ENCODE results near the gene LMTK2. TPM values are rescaled to one million over a fixed set of nuclear protein-coding genes. Genes with fewer than 3 reads are reported as not detected.

Gene LMTK2
- total and polyA plus RNA-seq, 3 donors from 2014 or later, result 16.1 to 36.1 (median 35.5) TPM

DNA sequence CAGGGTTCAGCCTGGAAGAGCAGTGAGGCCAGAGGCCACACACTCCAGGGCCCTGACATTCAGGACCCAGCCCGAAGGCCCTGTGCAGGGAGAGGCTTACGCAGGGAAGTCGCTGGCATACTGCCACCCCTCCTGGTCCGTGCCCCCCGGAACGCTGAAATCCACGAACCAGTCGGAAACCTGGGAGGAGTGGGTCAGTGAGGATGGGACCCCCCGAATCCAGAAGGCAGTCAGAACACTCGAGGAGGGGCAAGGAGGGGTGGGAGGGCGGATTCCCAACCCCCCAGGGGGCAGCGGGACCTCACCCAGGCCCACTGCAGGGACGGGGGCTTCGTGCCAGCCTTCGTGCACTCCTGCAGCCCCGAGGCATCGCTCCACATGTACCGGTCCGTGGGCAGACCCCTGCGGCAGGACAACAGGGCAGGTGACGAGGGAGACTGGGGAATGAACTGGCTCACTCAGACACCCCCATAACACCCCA is 118.1 kb downstream of the LMTK2 start:
- Histone ChIP-seq H3K9me3 (no peaks in the 10 kb centered on the region), H3K36me3 (ENCODE audit: low read depth, missing control alignments) (no peaks in the 10 kb centered on the region), H3K4me1 (no peaks in the 10 kb centered on the region), H3K27ac (no peak overlapping the region), H3K4me3 (no peak overlapping the region), H3K27me3 (no peaks in the 10 kb centered on the region)
- no peak for TF ChIP-seq POLR2A (IDR thresholded peaks at IDR 0.05)
- TF ChIP-seq, protein P1, sequence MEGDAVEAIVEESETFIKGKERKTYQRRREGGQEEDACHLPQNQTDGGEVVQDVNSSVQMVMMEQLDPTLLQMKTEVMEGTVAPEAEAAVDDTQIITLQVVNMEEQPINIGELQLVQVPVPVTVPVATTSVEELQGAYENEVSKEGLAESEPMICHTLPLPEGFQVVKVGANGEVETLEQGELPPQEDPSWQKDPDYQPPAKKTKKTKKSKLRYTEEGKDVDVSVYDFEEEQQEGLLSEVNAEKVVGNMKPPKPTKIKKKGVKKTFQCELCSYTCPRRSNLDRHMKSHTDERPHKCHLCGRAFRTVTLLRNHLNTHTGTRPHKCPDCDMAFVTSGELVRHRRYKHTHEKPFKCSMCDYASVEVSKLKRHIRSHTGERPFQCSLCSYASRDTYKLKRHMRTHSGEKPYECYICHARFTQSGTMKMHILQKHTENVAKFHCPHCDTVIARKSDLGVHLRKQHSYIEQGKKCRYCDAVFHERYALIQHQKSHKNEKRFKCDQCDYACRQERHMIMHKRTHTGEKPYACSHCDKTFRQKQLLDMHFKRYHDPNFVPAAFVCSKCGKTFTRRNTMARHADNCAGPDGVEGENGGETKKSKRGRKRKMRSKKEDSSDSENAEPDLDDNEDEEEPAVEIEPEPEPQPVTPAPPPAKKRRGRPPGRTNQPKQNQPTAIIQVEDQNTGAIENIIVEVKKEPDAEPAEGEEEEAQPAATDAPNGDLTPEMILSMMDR (IDR thresholded peaks at IDR 0.05), result no peak
- intact Hi-C loops (cut with DNase I; ENCODE audit: low total_unique reads), result no loop called here
- DNase-seq, result no peak
- WGBS, 2 donors, result 94 to 97% methylated on average over 16 to 20 of the region's 21 CpGs

DNA sequence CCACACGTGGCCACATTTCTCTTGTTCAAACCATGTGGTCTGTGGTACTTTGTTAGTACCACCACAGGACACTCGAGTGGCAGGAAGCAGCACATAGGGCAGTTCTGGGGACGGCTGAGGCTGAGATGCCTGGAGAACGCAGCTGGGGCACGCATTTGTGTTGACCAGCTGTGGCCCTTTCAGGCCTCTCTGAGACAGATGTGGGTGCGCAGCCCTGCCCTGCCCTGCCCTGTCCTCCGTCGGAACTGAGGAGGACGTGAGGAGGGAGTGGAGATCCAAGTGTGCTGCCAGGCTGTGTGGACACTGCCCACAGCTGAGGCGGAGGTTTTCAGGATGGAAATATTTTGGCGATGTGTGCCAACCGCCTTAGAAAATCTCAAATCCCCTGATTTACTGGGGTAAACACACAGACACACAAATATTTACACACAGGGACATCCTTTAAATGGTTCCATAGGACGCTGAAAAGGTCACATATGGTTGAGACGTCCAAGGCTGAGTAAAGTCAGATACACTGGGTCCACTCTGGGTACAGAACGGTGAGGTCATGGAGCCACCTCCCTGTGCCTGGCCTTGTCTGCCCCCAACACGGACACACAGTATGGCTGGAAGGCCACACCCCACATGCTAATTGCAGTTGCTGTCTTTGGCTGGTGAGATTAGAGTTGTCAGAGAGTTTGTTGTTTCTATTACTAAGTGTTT is 119.4 kb downstream of the LMTK2 start:
- no peak overlapping the region for H3K27ac ChIP-seq
- no peak overlapping the region for H3K4me3 ChIP-seq
- no peaks in the 10 kb centered on the region for H3K4me1 ChIP-seq
- no peaks in the 10 kb centered on the region for H3K36me3 ChIP-seq (ENCODE audit: low read depth, missing control alignments)
- no peak for DNase-seq
- 89 to 92% methylated on average over 14 to 16 of the region's 16 CpGs for WGBS, 2 donors
- H3K27me3 ChIP-seq, result no peaks in the 10 kb centered on the region
- no peaks in the 10 kb centered on the region for H3K9me3 ChIP-seq
- TF ChIP-seq POLR2A (IDR thresholded peaks at IDR 0.05), result no peak
- intact Hi-C loops (cut with DNase I; ENCODE audit: low total_unique reads), result no loop called here

DNA sequence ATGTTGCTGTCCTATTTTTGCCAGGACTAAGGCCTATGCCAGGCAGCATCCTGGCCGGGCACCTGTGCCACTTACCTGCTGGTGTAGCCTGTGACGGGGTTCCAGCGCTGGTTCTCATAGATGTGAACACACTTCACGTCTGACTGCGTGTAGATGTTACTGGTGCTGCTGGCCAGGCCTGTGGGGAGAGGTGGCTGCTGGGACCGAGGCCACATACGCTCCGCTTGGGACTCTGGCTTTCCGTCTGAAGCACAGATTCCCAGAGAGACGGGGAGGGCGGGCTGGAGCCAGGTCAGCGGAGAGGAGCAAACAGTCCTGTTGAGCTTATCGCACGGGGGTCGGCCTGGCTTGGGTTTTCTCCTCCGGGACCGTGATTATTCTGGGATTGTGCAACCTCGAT is 121.3 kb downstream of the LMTK2 start:
- Histone ChIP-seq H3K4me3 (no peak overlapping the region), H3K27me3 (no peaks in the 10 kb centered on the region), H3K36me3 (ENCODE audit: low read depth, missing control alignments) (no peaks in the 10 kb centered on the region), H3K9me3 (no peaks in the 10 kb centered on the region), H3K4me1 (no peaks in the 10 kb centered on the region), H3K27ac (no peak overlapping the region)
- 93 to 95% methylated on average over 18 of the region's 18 CpGs for WGBS, 2 donors
- intact Hi-C loops (cut with DNase I; ENCODE audit: low total_unique reads), result no loop called here
- no peak for DNase-seq
- TF ChIP-seq POLR2A (IDR thresholded peaks at IDR 0.05), result no peak
- TF ChIP-seq, protein P1 (IDR thresholded peaks at IDR 0.05), result no peak

DNA sequence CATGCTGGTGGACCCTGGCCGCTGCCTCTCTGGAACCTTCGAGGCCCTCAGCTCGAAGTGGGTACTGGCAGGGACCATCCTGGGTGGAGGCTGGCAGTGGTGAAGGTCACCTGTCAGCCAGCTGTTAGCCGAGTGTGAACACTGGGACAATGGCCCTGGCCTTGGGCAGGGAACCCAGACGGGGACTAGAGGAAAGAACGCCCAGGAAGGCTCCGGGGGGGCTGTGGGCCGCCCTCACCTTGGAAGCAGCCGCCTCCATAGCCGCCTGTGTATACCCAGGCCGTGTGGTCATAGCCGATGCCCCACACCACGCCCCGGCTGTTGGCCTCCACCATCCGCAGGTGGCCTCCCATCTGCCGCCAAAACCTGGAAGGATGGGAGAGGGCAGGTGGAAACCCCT is 122.1 kb downstream of the LMTK2 start:
- DNase-seq, result no peak
- no peaks in the 10 kb centered on the region for H3K27me3 ChIP-seq
- WGBS, 2 donors, result 80 to 85% methylated on average over 2 to 16 of the region's 16 CpGs
- no peaks in the 10 kb centered on the region for H3K36me3 ChIP-seq (ENCODE audit: low read depth, missing control alignments)
- intact Hi-C loops (cut with DNase I; ENCODE audit: low total_unique reads), result no loop called here
- no peak overlapping the region for H3K4me3 ChIP-seq
- H3K27ac ChIP-seq, result no peak overlapping the region
- no peaks in the 10 kb centered on the region for H3K9me3 ChIP-seq
- H3K4me1 ChIP-seq, result no peaks in the 10 kb centered on the region
- TF ChIP-seq, protein P1 (IDR thresholded peaks at IDR 0.05), result no peak
- no peak for TF ChIP-seq POLR2A (IDR thresholded peaks at IDR 0.05)

DNA sequence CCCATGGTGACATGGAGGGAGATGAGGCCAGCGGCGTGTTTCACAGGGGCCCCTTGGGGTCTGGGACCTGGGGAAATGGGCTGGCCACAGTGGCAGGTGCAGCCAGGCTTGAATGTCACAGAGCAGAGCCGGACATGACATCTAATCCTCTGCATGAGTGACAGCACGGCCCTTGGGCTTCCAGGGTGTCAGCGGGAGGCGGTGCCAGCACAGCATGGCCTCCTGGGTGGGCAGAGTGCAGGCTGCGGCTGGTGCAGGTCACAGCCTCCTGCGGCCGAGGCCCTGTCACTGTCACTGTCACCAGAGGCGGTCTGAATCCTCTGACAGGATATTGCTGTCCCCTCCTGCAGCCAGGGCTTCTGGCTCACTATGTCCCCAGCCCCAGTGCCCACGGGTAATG is 122.8 kb downstream of the LMTK2 start:
- H3K27me3 ChIP-seq, result no peaks in the 10 kb centered on the region
- H3K9me3 ChIP-seq, result no peaks in the 10 kb centered on the region
- H3K36me3 ChIP-seq (ENCODE audit: low read depth, missing control alignments), result no peaks in the 10 kb centered on the region
- 88 to 90% methylated on average over 2 to 11 of the region's 11 CpGs for WGBS, 2 donors
- no peak for TF ChIP-seq POLR2A (IDR thresholded peaks at IDR 0.05)
- TF ChIP-seq, protein P1 (IDR thresholded peaks at IDR 0.05), result no peak
- H3K27ac ChIP-seq, result no peak overlapping the region
- intact Hi-C loops (cut with DNase I; ENCODE audit: low total_unique reads), result no loop called here
- H3K4me1 ChIP-seq, result no peaks in the 10 kb centered on the region
- DNase-seq, result no peak
- H3K4me3 ChIP-seq, result no peak overlapping the region
